ENCODE measurements around the gene ZSCAN21. TPM values are rescaled to one million over a fixed set of nuclear protein-coding genes. Genes with fewer than 3 reads are reported as not detected.
A peak's percentile ranks its signal among the peaks of the same experiment; 100 is the strongest.

ZSCAN21 gene
- polyA plus RNA-seq, 1 donor: 13.6 TPM

- no peak overlapping the region for H3K27ac ChIP-seq (ENCODE audit: low read length)
- H3K4me3 ChIP-seq (ENCODE audit: low read length): no peak overlapping the region
- H3K27me3 ChIP-seq (ENCODE audit: control insufficient read depth, insufficient read depth, low read length): no peaks in the 10 kb centered on the region
- no peaks in the 10 kb centered on the region for H3K9me3 ChIP-seq (ENCODE audit: control insufficient read depth, low read depth, low read length)
- WGBS (ENCODE audit: insufficient coverage, low lambda C conversion rate): no CpG with 5 or more reads among the region's 9 CpGs
- DNase-seq: no peak
- peaks cover 92% of the 10 kb centered on the region for H3K36me3 ChIP-seq (ENCODE audit: control insufficient read depth, insufficient read depth, low read length)
- peaks cover 11% of the 10 kb centered on the region for H3K4me1 ChIP-seq (ENCODE audit: control insufficient read depth, insufficient read depth, low read length)
Observed at GRCh38 chr7:100095289-100095688, 45.7 kb downstream of the ZSCAN21 start.

GRCh38 chr7:100095704-100096103 is 46.1 kb downstream of the ZSCAN21 start:
- WGBS (ENCODE audit: insufficient coverage, low lambda C conversion rate): no CpG with 5 or more reads among the region's 17 CpGs
- no peaks in the 10 kb centered on the region for H3K27me3 ChIP-seq (ENCODE audit: control insufficient read depth, insufficient read depth, low read length)
- H3K9me3 ChIP-seq (ENCODE audit: control insufficient read depth, low read depth, low read length): no peaks in the 10 kb centered on the region
- peaks cover 11% of the 10 kb centered on the region for H3K4me1 ChIP-seq (ENCODE audit: control insufficient read depth, insufficient read depth, low read length)
- H3K4me3 ChIP-seq (ENCODE audit: low read length): no peak overlapping the region
- DNase-seq: no peak
- H3K36me3 ChIP-seq (ENCODE audit: control insufficient read depth, insufficient read depth, low read length): peaks cover 88% of the 10 kb centered on the region
- no peak overlapping the region for H3K27ac ChIP-seq (ENCODE audit: low read length)

GRCh38 chr7:100098913-100099312 is 49.3 kb downstream of the ZSCAN21 start:
- no peak overlapping the region for H3K27ac ChIP-seq (ENCODE audit: low read length)
- peaks cover 62% of the 10 kb centered on the region for H3K36me3 ChIP-seq (ENCODE audit: control insufficient read depth, insufficient read depth, low read length)
- no peaks in the 10 kb centered on the region for H3K27me3 ChIP-seq (ENCODE audit: control insufficient read depth, insufficient read depth, low read length)
- WGBS (ENCODE audit: insufficient coverage, low lambda C conversion rate): no CpG with 5 or more reads among the region's 10 CpGs
- peak overlapping the region; percentile 90 for H3K4me3 ChIP-seq (ENCODE audit: low read length)
- peaks cover 11% of the 10 kb centered on the region for H3K4me1 ChIP-seq (ENCODE audit: control insufficient read depth, insufficient read depth, low read length)
- H3K9me3 ChIP-seq (ENCODE audit: control insufficient read depth, low read depth, low read length): no peaks in the 10 kb centered on the region
- DNase-seq: no peak

- no peak overlapping the region for H3K27ac ChIP-seq (ENCODE audit: low read length)
- H3K27me3 ChIP-seq (ENCODE audit: control insufficient read depth, insufficient read depth, low read length): no peaks in the 10 kb centered on the region
- H3K36me3 ChIP-seq (ENCODE audit: control insufficient read depth, insufficient read depth, low read length): peaks cover 61% of the 10 kb centered on the region
- peak overlapping the region; percentile 90 for H3K4me3 ChIP-seq (ENCODE audit: low read length)
- H3K9me3 ChIP-seq (ENCODE audit: control insufficient read depth, low read depth, low read length): no peaks in the 10 kb centered on the region
- DNase-seq: no peak
- 60% methylated on average over 2 of the region's 12 CpGs for WGBS (ENCODE audit: insufficient coverage, low lambda C conversion rate)
- peaks cover 11% of the 10 kb centered on the region for H3K4me1 ChIP-seq (ENCODE audit: control insufficient read depth, insufficient read depth, low read length)
Observed at GRCh38 chr7:100099452-100099851, 49.9 kb downstream of the ZSCAN21 start.

GRCh38 chr7:100100420-100101015 is 50.9 kb downstream of the ZSCAN21 start:
- Histone ChIP-seq H3K4me3 (ENCODE audit: low read length) (peak overlapping the region; percentile 90), H3K4me1 (ENCODE audit: control insufficient read depth, insufficient read depth, low read length) (peaks cover 11% of the 10 kb centered on the region), H3K9me3 (ENCODE audit: control insufficient read depth, low read depth, low read length) (no peaks in the 10 kb centered on the region), H3K27ac (ENCODE audit: low read length) (peak overlapping the region; percentile 84), H3K27me3 (ENCODE audit: control insufficient read depth, insufficient read depth, low read length) (no peaks in the 10 kb centered on the region), H3K36me3 (ENCODE audit: control insufficient read depth, insufficient read depth, low read length) (peaks cover 60% of the 10 kb centered on the region)
- no CpG with 5 or more reads among the region's 61 CpGs for WGBS (ENCODE audit: insufficient coverage, low lambda C conversion rate)
- DNase-seq: peak; percentile 95 to 99

GRCh38 chr7:100101016-100101862 is 51.7 kb downstream of the ZSCAN21 start, which contains the start of the genes AP4M1 and MCM7:
Gene AP4M1, plus strand, starts transcription at chr7:100101643. Its CDS starts 72 bp downstream, at chr7:100101715.
Gene MCM7, minus strand, starts transcription at chr7:100101397. Its CDS starts 103 bp downstream, at chr7:100101294.
- peak; percentile 99 for DNase-seq
- no peaks in the 10 kb centered on the region for H3K27me3 ChIP-seq (ENCODE audit: control insufficient read depth, insufficient read depth, low read length)
- no peaks in the 10 kb centered on the region for H3K9me3 ChIP-seq (ENCODE audit: control insufficient read depth, low read depth, low read length)
- H3K36me3 ChIP-seq (ENCODE audit: control insufficient read depth, insufficient read depth, low read length): peaks cover 60% of the 10 kb centered on the region
- no CpG with 5 or more reads among the region's 80 CpGs for WGBS (ENCODE audit: insufficient coverage, low lambda C conversion rate)
- peaks cover 11% of the 10 kb centered on the region for H3K4me1 ChIP-seq (ENCODE audit: control insufficient read depth, insufficient read depth, low read length)
- peak within 1 kb of the TSS; percentile 96 for H3K27ac ChIP-seq (ENCODE audit: low read length)
- peak within 1 kb of the TSS; percentile 90 for H3K4me3 ChIP-seq (ENCODE audit: low read length)

- no peak for DNase-seq
- no CpG with 5 or more reads among the region's 17 CpGs for WGBS (ENCODE audit: insufficient coverage, low lambda C conversion rate)
- H3K27ac ChIP-seq (ENCODE audit: low read length): no peak overlapping the region
Observed at GRCh38 chr7:100102950-100103840, 53.6 kb downstream of the ZSCAN21 start.

GRCh38 chr7:100105534-100105933 is 56.0 kb downstream of the ZSCAN21 start:
- Histone ChIP-seq H3K27me3 (ENCODE audit: control insufficient read depth, insufficient read depth, low read length) (no peaks in the 10 kb centered on the region), H3K27ac (ENCODE audit: low read length) (no peak overlapping the region), H3K36me3 (ENCODE audit: control insufficient read depth, insufficient read depth, low read length) (peaks cover 61% of the 10 kb centered on the region), H3K4me3 (ENCODE audit: low read length) (no peak overlapping the region), H3K4me1 (ENCODE audit: control insufficient read depth, insufficient read depth, low read length) (no peaks in the 10 kb centered on the region), H3K9me3 (ENCODE audit: control insufficient read depth, low read depth, low read length) (no peaks in the 10 kb centered on the region)
- no peak for DNase-seq
- no CpG with 5 or more reads among the region's 4 CpGs for WGBS (ENCODE audit: insufficient coverage, low lambda C conversion rate)

More at GRCh38 chr7:100102950-100103840, 53.6 kb downstream of the ZSCAN21 start:
- H3K27me3 ChIP-seq (ENCODE audit: control insufficient read depth, insufficient read depth, low read length): no peaks in the 10 kb centered on the region
- H3K4me1 ChIP-seq (ENCODE audit: control insufficient read depth, insufficient read depth, low read length): peaks cover 11% of the 10 kb centered on the region
- H3K36me3 ChIP-seq (ENCODE audit: control insufficient read depth, insufficient read depth, low read length): peaks cover 58% of the 10 kb centered on the region
- no peak overlapping the region for H3K4me3 ChIP-seq (ENCODE audit: low read length)
- H3K9me3 ChIP-seq (ENCODE audit: control insufficient read depth, low read depth, low read length): no peaks in the 10 kb centered on the region

- H3K27ac ChIP-seq (ENCODE audit: low read length): no peak overlapping the region
- H3K27me3 ChIP-seq (ENCODE audit: control insufficient read depth, insufficient read depth, low read length): no peaks in the 10 kb centered on the region
- peaks cover 69% of the 10 kb centered on the region for H3K36me3 ChIP-seq (ENCODE audit: control insufficient read depth, insufficient read depth, low read length)
- no CpG with 5 or more reads among the region's 17 CpGs for WGBS (ENCODE audit: insufficient coverage, low lambda C conversion rate)
- DNase-seq: no peak
- H3K9me3 ChIP-seq (ENCODE audit: control insufficient read depth, low read depth, low read length): no peaks in the 10 kb centered on the region
- H3K4me1 ChIP-seq (ENCODE audit: control insufficient read depth, insufficient read depth, low read length): no peaks in the 10 kb centered on the region
- H3K4me3 ChIP-seq (ENCODE audit: low read length): no peak overlapping the region
Observed at GRCh38 chr7:100106633-100107032, 57.1 kb downstream of the ZSCAN21 start.
